ENCODE results near the gene LRWD1. TPM values are rescaled to one million over a fixed set of nuclear protein-coding genes. Genes with fewer than 3 reads are reported as not detected.

Gene LRWD1
- total RNA-seq, 1 donor from 2014 or later, result 22.1 TPM

DNA sequence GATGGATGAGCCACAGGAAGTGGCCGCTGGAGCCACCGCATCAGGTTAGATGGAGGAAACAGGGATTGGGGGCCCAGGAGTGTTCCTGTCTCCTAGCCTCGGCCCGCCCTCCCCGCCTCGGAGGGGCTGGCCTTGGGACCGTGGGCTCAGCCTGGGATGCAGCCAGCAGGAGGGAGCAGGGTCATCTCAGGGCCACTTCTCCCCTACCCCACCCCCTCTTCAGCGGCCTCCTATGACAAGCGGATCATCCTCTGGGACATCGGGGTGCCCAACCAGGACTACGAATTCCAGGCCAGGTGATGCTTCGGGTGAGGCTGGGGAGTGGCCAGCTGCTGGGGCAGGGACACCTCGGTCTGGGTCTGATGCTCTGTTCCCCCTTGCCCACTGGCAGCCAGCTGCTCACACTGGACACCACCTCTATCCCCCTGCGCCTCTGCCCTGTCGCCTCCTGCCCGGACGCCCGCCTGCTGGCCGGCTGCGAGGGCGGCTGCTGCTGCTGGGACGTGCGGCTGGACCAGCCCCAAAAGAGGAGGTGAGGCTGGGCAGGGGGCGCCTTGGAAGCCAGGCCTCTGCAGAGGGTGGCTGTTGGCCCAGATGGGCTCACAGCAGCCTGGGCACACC is 4.7 kb downstream of the LRWD1 start:
- H3K4me1 Mint-ChIP-seq (ENCODE audit: unreplicated experiment), result peaks cover 10% of the 10 kb centered on the region
- H3K27ac Mint-ChIP-seq (ENCODE audit: unreplicated experiment), result no peak overlapping the region
- H3K27me3 Mint-ChIP-seq (ENCODE audit: unreplicated experiment), result no peaks in the 10 kb centered on the region
- no peak overlapping the region for H3K4me3 Mint-ChIP-seq (ENCODE audit: unreplicated experiment)
- H3K9me3 Mint-ChIP-seq (ENCODE audit: unreplicated experiment), result no peaks in the 10 kb centered on the region
- DNase-seq (ENCODE audit: extremely low spot score, unreplicated experiment), result peak; percentile 83
- TF ChIP-seq, protein P1, sequence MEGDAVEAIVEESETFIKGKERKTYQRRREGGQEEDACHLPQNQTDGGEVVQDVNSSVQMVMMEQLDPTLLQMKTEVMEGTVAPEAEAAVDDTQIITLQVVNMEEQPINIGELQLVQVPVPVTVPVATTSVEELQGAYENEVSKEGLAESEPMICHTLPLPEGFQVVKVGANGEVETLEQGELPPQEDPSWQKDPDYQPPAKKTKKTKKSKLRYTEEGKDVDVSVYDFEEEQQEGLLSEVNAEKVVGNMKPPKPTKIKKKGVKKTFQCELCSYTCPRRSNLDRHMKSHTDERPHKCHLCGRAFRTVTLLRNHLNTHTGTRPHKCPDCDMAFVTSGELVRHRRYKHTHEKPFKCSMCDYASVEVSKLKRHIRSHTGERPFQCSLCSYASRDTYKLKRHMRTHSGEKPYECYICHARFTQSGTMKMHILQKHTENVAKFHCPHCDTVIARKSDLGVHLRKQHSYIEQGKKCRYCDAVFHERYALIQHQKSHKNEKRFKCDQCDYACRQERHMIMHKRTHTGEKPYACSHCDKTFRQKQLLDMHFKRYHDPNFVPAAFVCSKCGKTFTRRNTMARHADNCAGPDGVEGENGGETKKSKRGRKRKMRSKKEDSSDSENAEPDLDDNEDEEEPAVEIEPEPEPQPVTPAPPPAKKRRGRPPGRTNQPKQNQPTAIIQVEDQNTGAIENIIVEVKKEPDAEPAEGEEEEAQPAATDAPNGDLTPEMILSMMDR (IDR thresholded peaks at IDR 0.05), result no peak
- peaks cover 4% of the 10 kb centered on the region for H3K36me3 Mint-ChIP-seq (ENCODE audit: unreplicated experiment)

DNA sequence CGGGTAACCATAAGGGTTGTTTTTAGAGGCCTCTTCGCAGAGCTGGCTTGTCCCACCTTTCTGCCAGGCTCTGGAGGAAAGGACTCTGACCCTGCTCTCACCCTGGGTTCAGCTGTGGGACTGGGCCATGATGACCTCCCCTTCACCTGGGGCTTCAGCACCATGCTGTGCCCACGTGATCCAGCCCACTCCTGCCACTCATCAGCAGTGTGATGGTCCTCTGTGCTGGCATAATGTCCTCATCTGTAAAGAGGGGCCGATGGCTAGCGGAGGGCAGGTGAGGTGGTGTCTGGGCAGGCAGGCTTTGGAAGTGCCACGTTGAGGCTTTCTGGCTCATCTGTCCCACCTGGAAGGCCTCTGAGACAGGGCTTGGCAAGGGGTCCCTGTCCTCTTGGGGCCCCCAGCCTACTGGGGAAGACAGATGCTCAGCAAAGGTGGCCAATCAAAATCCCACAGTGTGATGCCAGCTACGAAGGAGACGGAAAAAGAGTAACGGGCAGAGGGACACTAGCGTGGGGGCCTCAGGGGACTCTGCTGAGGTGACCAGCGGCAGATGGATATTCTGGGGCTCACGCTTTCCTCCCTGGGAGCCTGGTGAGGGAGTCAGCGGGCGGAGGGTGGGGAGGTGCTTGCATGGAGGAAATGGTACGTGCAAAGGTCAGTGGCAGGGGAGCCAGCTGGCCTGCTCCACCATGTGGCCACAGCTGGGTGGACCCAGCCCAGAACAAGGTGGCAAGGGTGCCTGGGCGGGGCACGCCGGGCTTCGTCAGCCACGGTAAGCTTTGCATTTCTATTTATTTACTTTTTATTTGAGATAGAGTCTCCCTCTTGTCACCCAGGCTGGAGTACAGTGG is 5.4 kb downstream of the LRWD1 start:
- no peak overlapping the region for H3K4me3 Mint-ChIP-seq (ENCODE audit: unreplicated experiment)
- peak; percentile 81 for DNase-seq (ENCODE audit: extremely low spot score, unreplicated experiment)
- H3K27ac Mint-ChIP-seq (ENCODE audit: unreplicated experiment), result no peak overlapping the region
- no peaks in the 10 kb centered on the region for H3K27me3 Mint-ChIP-seq (ENCODE audit: unreplicated experiment)
- peaks cover 10% of the 10 kb centered on the region for H3K4me1 Mint-ChIP-seq (ENCODE audit: unreplicated experiment)
- peaks cover 4% of the 10 kb centered on the region for H3K36me3 Mint-ChIP-seq (ENCODE audit: unreplicated experiment)
- H3K9me3 Mint-ChIP-seq (ENCODE audit: unreplicated experiment), result no peaks in the 10 kb centered on the region
- TF ChIP-seq, protein P1 (IDR thresholded peaks at IDR 0.05), result no peak

DNA sequence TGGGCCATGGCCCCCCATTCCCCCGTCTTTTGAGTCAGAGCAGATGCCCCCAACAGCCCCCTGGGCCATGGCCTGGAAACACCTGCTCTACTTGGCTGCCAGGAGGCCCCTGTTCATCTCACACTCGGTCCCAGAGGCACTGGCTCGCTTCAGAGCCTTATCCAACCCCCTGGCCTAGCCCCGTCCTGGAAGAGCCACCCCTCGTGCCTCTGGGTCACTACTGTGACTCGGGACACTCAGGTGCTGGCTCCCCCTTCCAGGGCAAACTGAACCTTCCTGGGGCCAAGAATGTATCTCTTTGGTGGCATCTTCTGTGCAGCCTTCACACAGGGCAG is 7.0 kb downstream of the LRWD1 start:
- Mint-ChIP-seq H3K27me3 (ENCODE audit: unreplicated experiment) (no peaks in the 10 kb centered on the region), H3K27ac (ENCODE audit: unreplicated experiment) (no peak overlapping the region), H3K4me3 (ENCODE audit: unreplicated experiment) (no peak overlapping the region), H3K36me3 (ENCODE audit: unreplicated experiment) (peaks cover 4% of the 10 kb centered on the region), H3K9me3 (ENCODE audit: unreplicated experiment) (no peaks in the 10 kb centered on the region), H3K4me1 (ENCODE audit: unreplicated experiment) (no peaks in the 10 kb centered on the region)
- TF ChIP-seq, protein P1 (IDR thresholded peaks at IDR 0.05), result no peak
- peak; percentile 78 for DNase-seq (ENCODE audit: extremely low spot score, unreplicated experiment)

DNA sequence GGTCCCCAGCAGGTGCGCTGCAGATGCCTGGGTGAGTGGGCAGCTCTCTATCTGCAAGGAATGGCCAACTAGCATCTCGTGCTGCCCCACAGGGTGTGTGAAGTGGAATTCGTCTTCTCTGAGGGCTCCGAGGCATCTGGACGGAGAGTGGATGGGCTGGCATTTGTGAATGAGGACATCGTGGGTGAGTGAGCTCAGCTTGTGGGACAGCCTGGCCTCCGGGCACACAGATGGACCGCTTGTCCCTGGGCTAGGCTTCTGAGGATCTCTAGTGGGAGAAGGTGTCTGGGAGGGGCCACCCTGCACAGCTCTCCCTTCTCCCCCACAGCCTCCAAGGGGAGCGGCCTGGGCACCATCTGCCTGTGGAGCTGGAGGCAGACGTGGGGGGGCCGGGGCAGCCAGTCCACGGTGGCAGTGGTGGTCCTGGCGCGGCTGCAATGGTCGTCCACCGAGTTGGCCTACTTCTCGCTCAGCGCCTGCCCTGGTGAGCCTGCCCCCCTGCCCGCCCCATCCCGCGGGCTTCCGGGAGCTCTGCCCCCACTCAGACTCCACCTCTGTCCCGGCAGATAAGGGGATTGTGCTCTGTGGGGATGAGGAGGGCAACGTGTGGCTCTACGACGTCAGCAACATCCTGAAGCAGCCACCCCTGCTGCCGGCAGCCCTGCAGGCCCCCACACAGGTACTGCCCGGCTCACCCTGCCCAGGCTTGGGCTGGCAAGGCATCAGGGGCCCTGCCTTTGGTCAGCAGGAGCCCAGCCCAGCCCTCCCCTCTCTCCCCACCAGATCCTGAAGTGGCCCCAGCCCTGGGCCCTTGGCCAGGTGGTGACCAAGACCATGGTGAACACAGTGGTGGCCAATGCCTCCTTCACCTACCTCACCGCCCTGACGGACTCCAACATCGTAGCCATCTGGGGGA is 7.6 kb downstream of the LRWD1 start:
- H3K27ac Mint-ChIP-seq (ENCODE audit: unreplicated experiment), result no peak overlapping the region
- no peaks in the 10 kb centered on the region for H3K9me3 Mint-ChIP-seq (ENCODE audit: unreplicated experiment)
- TF ChIP-seq, protein P1 (IDR thresholded peaks at IDR 0.05), result no peak
- peaks cover 4% of the 10 kb centered on the region for H3K36me3 Mint-ChIP-seq (ENCODE audit: unreplicated experiment)
- no peak overlapping the region for H3K4me3 Mint-ChIP-seq (ENCODE audit: unreplicated experiment)
- peak; percentile 83 for DNase-seq (ENCODE audit: extremely low spot score, unreplicated experiment)
- H3K27me3 Mint-ChIP-seq (ENCODE audit: unreplicated experiment), result no peaks in the 10 kb centered on the region
- no peaks in the 10 kb centered on the region for H3K4me1 Mint-ChIP-seq (ENCODE audit: unreplicated experiment)

Measured in osteocyte (in vitro differentiated cells).